Motor neuron (in vitro differentiated cells): ENCODE measurements around the gene PCNT. TPM values are rescaled to one million over a fixed set of nuclear protein-coding genes. Genes with fewer than 3 reads are reported as not detected.
"Not testable (repeated sequence)": the region's sequence is repeated elsewhere in the genome, so short reads cannot be mapped to it uniquely, and the experiment has no call there.

ENCODE experiments used
- ATAC-seq, 8 experiments: fragments of 200-7000 bp; cut with Tn5 transposase; replicated peaks in 6 of 8; 2 replicates each; pipeline ENCODE4 v1.8.0; 2021; ENCODE audit warnings: mild to moderate bottlenecking in 8 of 8, moderate library complexity in 8 of 8
- H3K27ac ChIP-seq, 2 donors: fragments of 250-450 bp; sonication (Bioruptor Pico); 2 replicates each; pipeline ENCODE4 v1.9.0; 2021; ENCODE audit warnings: antibody characterized with exemption in 2 of 2, mild to moderate bottlenecking in 2 of 2, moderate library complexity in 1 of 2
- H3K4me1 ChIP-seq, 2 donors: fragments of 250-450 bp; sonication (Bioruptor Pico); replicated peaks in 1 of 2; 2 replicates each; pipeline ENCODE4 v1.6.1; 2021; ENCODE audit warnings: antibody characterized with exemption in 2 of 2, mild to moderate bottlenecking in 2 of 2, moderate library complexity in 1 of 2
- H3K4me3 ChIP-seq, 5 donors: fragments of 250-450 bp; sonication (Bioruptor Pico); 2 replicates each; pipeline ENCODE4 v1.9.0; 2021; ENCODE audit warnings: antibody characterized with exemption in 5 of 5, mild to moderate bottlenecking in 5 of 5, moderate library complexity in 4 of 5
- WGBS, 10 experiments: fragments of 450-650 bp; shearing (Covaris generic); methylation state at CpG; one replicate each; pipeline ENCODE4 v1.0.0; 2022; 5-methylcytosine and 5-hydroxymethylcytosine counted together
- in situ Hi-C, 9 experiments: fragments of 400-800 bp; cut with MboI; loops; one replicate each; pipeline ENCODE4 v1.15.0; 2021; ENCODE audit warnings: low sequenced_read_pairs in 9 of 9, low pct_unique_long_range_greater_than_20kb in 2 of 9; ENCODE audit not compliant: unreplicated experiment in 9 of 9
- total RNA-seq, 8 experiments: library from RNA; unstranded; fragments of 300-600 nt; gene quantifications; 2 replicates each; pipeline versions ENCODE4 v1.2.3 to v1.2.4, GENCODE V29; 2022

PCNT gene
- total RNA-seq, 8 experiments from 2014 or later, result 8.9 to 49.0 (median 14.3) TPM

- in situ Hi-C loops, result no loop called here
- 0% methylated on average over 3 to 13 of the region's 91 CpGs; no CpG with 5 or more reads in 6 of the 10 experiments for WGBS, 10 experiments
Observed at GRCh38 chr21:46458315-46459023, 134.5 kb downstream of the PCNT start, which contains the start of gene DIP2A. Gene DIP2A (plus strand): TSS chr21:46458891. CDS start chr21:46459132, 241 bp downstream.

GRCh38 chr21:46459024-46459355 lies 135.0 kb downstream of the PCNT start:
- WGBS, 10 experiments, result 0% methylated on average over 1 of the region's 36 CpGs; no CpG with 5 or more reads in 9 of the 10 experiments
- peak overlapping the region; percentile 62 to 72 for H3K27ac ChIP-seq

More at GRCh38 chr21:46458315-46459023, 134.5 kb downstream of the PCNT start, which contains the start of gene DIP2A:
- Histone ChIP-seq H3K4me3 (peak within 1 kb of the TSS; percentile 64 to 96 (median 76)), H3K27ac (peak within 1 kb of the TSS; percentile 72 to 76), H3K4me1 (peaks cover 6 to 12% of the 10 kb centered on the region in 2 donors)
- peak; percentile 88 to 98 (median 97) for ATAC-seq

GRCh38 chr21:46459356-46460112 lies 135.6 kb downstream of the PCNT start:
- in situ Hi-C loops, result no loop called here
- H3K27ac ChIP-seq, result peak overlapping the region in 1 of 2 donors; percentile 62
- H3K4me1 ChIP-seq, result peaks cover 6 to 12% of the 10 kb centered on the region in 2 donors
- 0 to 23% methylated on average over 1 to 6 of the region's 41 CpGs; no CpG with 5 or more reads in 8 of the 10 experiments for WGBS, 10 experiments
- peak overlapping the region; percentile 64 to 96 (median 76) for H3K4me3 ChIP-seq
- no peak for ATAC-seq

More at GRCh38 chr21:46459024-46459355, 135.0 kb downstream of the PCNT start:
- Histone ChIP-seq H3K4me3 (peak overlapping the region; percentile 64 to 96 (median 76)), H3K4me1 (peaks cover 6 to 12% of the 10 kb centered on the region in 2 donors)
- in situ Hi-C loops, result no loop called here
- no peak for ATAC-seq

GRCh38 chr21:46461909-46462308 lies 138.0 kb downstream of the PCNT start:
- WGBS, 10 experiments, result 70 to 100% (median 90%) methylated on average over 1 to 5 of the region's 5 CpGs; no CpG with 5 or more reads in 4 of the 10 experiments
- Histone ChIP-seq H3K27ac (no peak overlapping the region), H3K4me1 (peaks cover 6 to 12% of the 10 kb centered on the region in 2 donors), H3K4me3 (no peak overlapping the region)
- ATAC-seq, result no peak
- in situ Hi-C loops, result no loop called here

- in situ Hi-C loops, ATAC-seq, H3K4me3 ChIP-seq, H3K4me1 ChIP-seq, H3K27ac ChIP-seq: not testable (repeated sequence)
- WGBS, 10 experiments, result 83 to 100% (median 93%) methylated on average over 3 to 5 of the region's 6 CpGs; no CpG with 5 or more reads in 1 of the 10 experiments
Observed at GRCh38 chr21:46465153-46465552, 141.2 kb downstream of the PCNT start.

- no peak for ATAC-seq
- 50 to 100% (median 96%) methylated on average over 1 to 3 of the region's 3 CpGs for WGBS, 10 experiments
- H3K4me1 ChIP-seq, result no peaks in the 10 kb centered on the region
- no peak overlapping the region for H3K4me3 ChIP-seq
- in situ Hi-C loops, result no loop called here
- H3K27ac ChIP-seq, result no peak overlapping the region
Observed at GRCh38 chr21:46465651-46466050, 141.7 kb downstream of the PCNT start.

GRCh38 chr21:46468108-46468774 lies 144.3 kb downstream of the PCNT start:
- in situ Hi-C loops, result no loop called here
- Histone ChIP-seq H3K27ac (no peak overlapping the region), H3K4me3 (no peak overlapping the region), H3K4me1 (peaks cover 0 to 6% of the 10 kb centered on the region in 2 donors)
- WGBS, 10 experiments, result 40 to 100% (median 89%) methylated on average over 1 to 5 of the region's 6 CpGs; no CpG with 5 or more reads in 1 of the 10 experiments
- ATAC-seq, result peak in 2 of 8 experiments; percentile 22 to 78

GRCh38 chr21:46469275-46469674 lies 145.3 kb downstream of the PCNT start:
- Histone ChIP-seq H3K27ac (no peak overlapping the region), H3K4me1 (peaks cover 0 to 6% of the 10 kb centered on the region in 2 donors), H3K4me3 (no peak overlapping the region)
- ATAC-seq, result no peak
- in situ Hi-C loops, result no loop called here
- WGBS, 10 experiments, result 80 to 100% (median 100%) methylated on average over 1 to 3 of the region's 3 CpGs; no CpG with 5 or more reads in 3 of the 10 experiments

- 80 to 100% (median 95%) methylated on average over 1 of the region's 1 CpG; no CpG with 5 or more reads in 2 of the 10 experiments for WGBS, 10 experiments
- in situ Hi-C loops, result no loop called here
- H3K4me3 ChIP-seq, result no peak overlapping the region
- no peak for ATAC-seq
- no peak overlapping the region for H3K27ac ChIP-seq
- H3K4me1 ChIP-seq, result peaks cover 0 to 6% of the 10 kb centered on the region in 2 donors
Observed at GRCh38 chr21:46471514-46471913, 147.6 kb downstream of the PCNT start.

- H3K4me3 ChIP-seq, result no peak overlapping the region
- in situ Hi-C loops, result no loop called here
- peak in 2 of 8 experiments; percentile 18 to 35 for ATAC-seq
- H3K4me1 ChIP-seq, result peaks cover 0 to 6% of the 10 kb centered on the region in 2 donors
- WGBS, 10 experiments, result 92 to 100% (median 97%) methylated on average over 1 to 6 of the region's 6 CpGs; no CpG with 5 or more reads in 1 of the 10 experiments
- H3K27ac ChIP-seq, result no peak overlapping the region
Observed at GRCh38 chr21:46472246-46472645, 148.3 kb downstream of the PCNT start.

- H3K4me3 ChIP-seq, result no peak overlapping the region
- peaks cover 0 to 6% of the 10 kb centered on the region in 2 donors for H3K4me1 ChIP-seq
- H3K27ac ChIP-seq, result no peak overlapping the region
- in situ Hi-C loops, result no loop called here
- 43 to 100% (median 90%) methylated on average over 1 to 2 of the region's 2 CpGs; no CpG with 5 or more reads in 3 of the 10 experiments for WGBS, 10 experiments
- ATAC-seq, result peak in 1 of 8 experiments; percentile 26
Observed at GRCh38 chr21:46474382-46474781, 150.4 kb downstream of the PCNT start.

GRCh38 chr21:46475296-46475695 lies 151.3 kb downstream of the PCNT start:
- Histone ChIP-seq H3K4me3 (no peak overlapping the region), H3K4me1 (peaks cover 0 to 6% of the 10 kb centered on the region in 2 donors), H3K27ac (no peak overlapping the region)
- in situ Hi-C loops, result no loop called here
- no peak for ATAC-seq
- 63 to 100% (median 100%) methylated on average over 1 of the region's 1 CpG for WGBS, 10 experiments
